Upper lobe of right lung (tissue), 1 donor: Measurements from ENCODE around the gene CEACAM6. TPM values are rescaled to one million over a fixed set of nuclear protein-coding genes. Genes with fewer than 3 reads are reported as not detected.

Experiments
- ATAC-seq: fragments of 200-7000 bp; cut with Tn5 transposase; one replicate; pipeline ENCODE4 v1.9.1; 2020; ENCODE audit warnings: mild to moderate bottlenecking, moderate library complexity
- DNase-seq: peaks from one replicate; pipeline ENCODE4 v3.0.0-alpha.2; 2020
- H3K27ac ChIP-seq: fragments of 200-600 bp; one replicate; pipeline ENCODE4 v1.8.0; 2022
- H3K27me3 ChIP-seq: fragments of 200-600 bp; one replicate; pipeline ENCODE4 v1.8.0; 2022; ENCODE audit warnings: mild to moderate bottlenecking
- H3K36me3 ChIP-seq: fragments of 200-600 bp; one replicate; pipeline ENCODE4 v1.8.0; 2022
- H3K4me1 ChIP-seq: fragments of 200-600 bp; one replicate; pipeline ENCODE4 v1.8.0; 2022
- H3K4me3 ChIP-seq: fragments of 200-600 bp; one replicate; pipeline ENCODE4 v1.8.0; 2022; ENCODE audit warnings: mild to moderate bottlenecking
- H3K9me3 ChIP-seq: fragments of 200-600 bp; one replicate; pipeline ENCODE4 v1.8.0; 2022
- CTCF ChIP-seq: fragments of 200-600 bp; IDR thresholded peaks from one replicate; pipeline ENCODE4 v1.8.0; 2022; ENCODE audit warnings: antibody characterized with exemption
- intact Hi-C: fragments of 100-400 bp; cut with DNase I; formaldehyde crosslinking; loops from one replicate; pipeline ENCODE4 v1.11.0; 2022
- total RNA-seq: library from RNA; stranded (reverse); fragmentation: NEBNext Ultra II Directional; extraction: Animal tissue kit (Norgen Biotek cat#: 25700); gene quantifications from one replicate; pipeline ENCODE4 v1.2.1, GENCODE V29; 2021
- donor health status: DM: no; HTN: yes; CAD: no; lungs with severe emphysema.

The CEACAM6 gene
- total RNA-seq, 1 donor from 2014 or later, result 732 TPM

- peak; percentile 97 for ATAC-seq
- Histone ChIP-seq H3K27me3 (peaks cover 6% of the 10 kb centered on the region), H3K36me3 (no peaks in the 10 kb centered on the region), H3K27ac (no peak overlapping the region), H3K9me3 (no peaks in the 10 kb centered on the region), H3K4me1 (no peaks in the 10 kb centered on the region), H3K4me3 (no peak overlapping the region)
- DNase-seq, result peak; percentile 57
- TF ChIP-seq CTCF, result peak; percentile 64
- intact Hi-C loops, result no loop called here
Observed at GRCh38 chr19:41821003-41821735, 65.8 kb downstream of the CEACAM6 start.

Other genes with a start within 250 kb of the CEACAM6 start
- 16.3 TPM for gene CEACAM21, start 179.4 kb upstream of the CEACAM6 start, total RNA-seq
- gene CEACAM4, start 128.5 kb upstream of the CEACAM6 start, total RNA-seq, result 4.6 TPM
- gene CEACAM7, start 67.3 kb upstream of the CEACAM6 start, total RNA-seq, result not detected
- 35.0 TPM for gene CEACAM5, start 46.9 kb upstream of the CEACAM6 start, total RNA-seq
- 1.2 TPM for gene CEACAM3, start 41.1 kb downstream of the CEACAM6 start, total RNA-seq
- gene LYPD4, start 89.2 kb downstream of the CEACAM6 start, total RNA-seq, result not detected
- not detected for gene DMRTC2, start 89.5 kb downstream of the CEACAM6 start, total RNA-seq
- gene RPS19, start 104.7 kb downstream of the CEACAM6 start, total RNA-seq, result 1,667 TPM
- 1.4 TPM for gene CD79A, start 121.7 kb downstream of the CEACAM6 start, total RNA-seq
- gene ARHGEF1, start 127.7 kb downstream of the CEACAM6 start, total RNA-seq, result 197 TPM
- 0.43 TPM for gene ERFL, start 172.9 kb downstream of the CEACAM6 start, total RNA-seq
- 134 TPM for gene RABAC1, start 203.8 kb downstream of the CEACAM6 start, total RNA-seq
- gene ATP1A3, start 238.7 kb downstream of the CEACAM6 start, total RNA-seq, result not detected